Stimulated activated CD4-positive, alpha-beta T cell treated with anti-CD3 and anti-CD28 coated beads, Interleukin-12 subunit alpha, Interleukin-12 subunit beta, amount 100 ng/mL, for 48 hours (primary cell): ENCODE measurements around the gene SST.

Experiments
- DNase-seq, 3 donors: peaks; one replicate each; pipeline ENCODE4 v3.0.0-alpha.2; 2020; ENCODE audit warnings: low read depth in 2 of 3, low spot score in 1 of 3

Gene SST

GRCh38 chr3:187636528-187636927 is 33.7 kb downstream of the SST start:
- DNase-seq: no peak

DNA sequence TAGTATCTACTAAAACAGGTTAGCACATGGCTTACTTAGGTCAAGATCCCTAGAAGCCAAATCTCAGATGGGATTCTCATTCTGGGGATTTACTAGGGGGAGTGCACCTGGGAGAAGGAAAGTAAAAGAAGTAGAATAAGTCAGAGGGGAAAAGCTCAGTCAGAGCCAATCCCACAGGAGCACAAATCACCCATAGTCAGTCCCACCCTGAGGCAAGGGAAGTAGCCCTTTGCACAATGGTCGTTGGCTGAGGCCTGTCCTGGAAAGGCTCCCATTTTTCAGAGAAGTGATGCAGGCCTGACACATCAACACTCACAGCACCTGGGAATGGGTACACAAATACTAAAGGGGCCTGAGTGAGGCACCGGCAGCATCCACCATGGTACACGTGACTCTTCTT is 39.8 kb downstream of the SST start:
- DNase-seq: no peak

- no peak for DNase-seq
These were observed 40.5 kb downstream of the SST start for GRCh38 chr3:187629711-187630110.

- no peak for DNase-seq
These were observed 42.0 kb downstream of the SST start for GRCh38 chr3:187628169-187628568.

DNA sequence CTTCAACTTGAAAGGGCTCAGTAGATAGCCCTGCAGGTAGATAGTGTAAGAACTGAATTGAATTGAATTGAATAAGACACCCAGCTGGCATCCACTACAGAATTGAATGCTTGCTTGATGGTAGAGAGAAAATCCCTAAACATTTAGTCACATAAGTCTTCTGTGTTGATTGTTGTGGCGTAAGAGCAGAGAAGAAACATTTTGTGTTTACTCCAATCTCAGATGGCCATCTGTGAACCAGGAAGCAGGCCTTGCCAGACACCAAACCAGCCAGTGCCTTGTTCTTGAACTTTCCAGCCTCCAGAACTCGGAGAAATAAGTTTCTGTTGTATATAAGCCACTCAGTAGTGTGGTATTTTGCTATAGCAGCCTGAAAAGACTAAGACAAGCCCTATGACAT is 43.6 kb downstream of the SST start:
- no peak for DNase-seq

GRCh38 chr3:187624588-187624987 is 45.6 kb downstream of the SST start:
- DNase-seq: no peak

DNA sequence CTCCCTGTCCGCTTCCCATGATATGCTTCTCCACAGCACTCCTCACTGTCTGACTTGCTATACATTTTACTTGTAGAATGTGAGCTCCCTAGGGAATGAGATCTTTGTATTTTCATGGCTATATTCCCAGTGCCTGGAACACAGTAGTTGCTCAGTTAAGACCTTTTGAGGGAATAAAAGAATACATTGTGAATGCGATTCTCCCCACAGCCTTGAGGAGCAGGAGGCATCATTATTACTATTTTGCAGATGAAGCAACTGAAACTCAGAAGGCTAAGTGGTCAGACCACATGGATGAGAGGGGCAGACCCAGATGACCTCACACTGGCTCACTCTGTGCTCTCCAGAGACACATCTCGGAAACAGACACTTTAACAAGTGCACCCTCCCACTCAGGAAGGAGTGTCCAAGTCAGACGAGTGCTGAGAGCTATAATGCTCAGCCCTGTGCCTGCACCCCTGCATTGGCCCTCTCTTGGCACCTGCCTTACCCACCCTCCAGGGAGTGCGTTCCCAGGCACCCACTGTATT is 46.8 kb downstream of the SST start:
- DNase-seq: no peak

- DNase-seq: no peak
These were observed 48.3 kb downstream of the SST start for GRCh38 chr3:187621881-187622280.

DNA sequence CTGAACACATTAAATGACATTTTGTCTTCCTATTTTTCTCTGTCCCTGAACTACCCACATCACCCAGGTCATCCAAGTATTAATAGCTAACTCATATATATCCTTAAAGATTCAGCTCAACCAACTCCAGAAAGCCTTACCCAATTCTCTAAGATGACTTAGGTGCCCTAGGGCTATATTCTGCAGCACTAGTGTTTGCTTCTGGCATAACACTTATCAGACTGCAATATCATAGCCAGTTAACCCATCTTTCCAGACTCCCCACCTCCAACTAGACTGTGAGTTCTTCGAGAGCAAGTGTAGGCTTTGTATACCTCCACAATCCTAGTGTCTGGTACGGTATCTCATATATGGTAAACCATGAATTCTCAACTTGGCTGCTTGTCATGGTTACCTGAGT is 50.7 kb downstream of the SST start:
- no peak for DNase-seq
